HCT116 (cell line): ENCODE data around the gene GRM1. TPM values are rescaled to one million over a fixed set of nuclear protein-coding genes. Genes with fewer than 3 reads are reported as not detected.

Experiments used
- ATAC-seq: fragments of 200-7000 bp; cut with Tn5 transposase; 2 replicates; pipeline ENCODE4 v1.9.1; 2020; ENCODE audit warnings: mild to moderate bottlenecking, moderate library complexity
- BruUV-seq: library from RNA; stranded (reverse); fragments of 400-500 nt; replicated peaks from 2 replicates; lab custom pipeline; 2021; lab: Mats Ljungman, UMichigan
- CTCF ChIA-PET: fragments of 300-600 bp; sonication (Branson Sonifier 250); formaldehyde crosslinking; loops from one replicate; lab custom pipeline; 2021; ENCODE audit warnings: antibody characterized with exemption; lab: Charles Lee
- POLR2A ChIA-PET: fragments of 300-600, 350-600 bp; sonication (Branson Sonifier 250); formaldehyde crosslinking; loops from one replicate; lab custom pipeline; 2021; ENCODE audit warnings: antibody characterized with exemption; lab: Charles Lee
- RAD21 ChIA-PET, 2 experiments: fragments of 300-600 bp; sonication (Branson Sonifier 250); formaldehyde crosslinking; loops; one replicate each; lab custom pipeline; 2023; ENCODE audit warnings: low total read pairs in 2 of 2; ENCODE audit not compliant: uncharacterized antibody in 2 of 2, unreplicated experiment in 2 of 2, low non-redundant PET in 1 of 2; lab: Charles Lee
- DNase-seq: peaks from one replicate; pipeline ENCODE4 v3.0.0-alpha.2; 2010; ENCODE audit warnings: low read depth, low spot score
- H2AFZ ChIP-seq: fragments of 200-600 bp; shearing (Covaris generic), sonication (generic); 2 replicates; pipeline ENCODE4 v1.6.1; 2017; ENCODE audit warnings: low read depth, mixed run types, mixed read lengths, antibody characterized with exemption, low read length; ENCODE audit not compliant: poor library complexity, severe bottlenecking
- H3K27ac ChIP-seq: 2 replicates; pipeline ENCODE4 v1.5.1; 2012; ENCODE audit warnings: low read depth, low read length
- H3K27me3 ChIP-seq: fragments of 200-600 bp; sonication (generic); 2 replicates; pipeline ENCODE4 v1.6.1; 2016; ENCODE audit warnings: mixed run types, low read length, mixed read lengths; ENCODE audit not compliant: insufficient read depth
- H3K36me3 ChIP-seq, 2 experiments: fragments of 200-500 bp in 1 of 2; fragments of 200-600 bp in 1 of 2; sonication (Bioruptor generic) in 1 of 2; sonication (generic) in 1 of 2; 2 replicates each; pipeline versions ENCODE4 v1.5.1 to v1.6.1; 2014 to 2016; ENCODE audit warnings: low read length in 2 of 2, inconsistent platforms in 1 of 2, mixed read lengths in 1 of 2, mixed run types in 1 of 2; ENCODE audit not compliant: insufficient read depth in 2 of 2, control insufficient read depth in 1 of 2
- H3K4me1 ChIP-seq, 2 experiments: fragments of 200-600 bp in 1 of 2; sonication (generic) in 1 of 2; 2 replicates each; pipeline versions ENCODE4 v1.5.1 to v1.6.1; 2012 to 2017; ENCODE audit warnings: low read length in 2 of 2, inconsistent platforms in 1 of 2, mild to moderate bottlenecking in 1 of 2, mixed read lengths in 1 of 2, mixed run types in 1 of 2, moderate library complexity in 1 of 2; ENCODE audit not compliant: insufficient read depth in 2 of 2, control insufficient read depth in 1 of 2
- H3K4me2 ChIP-seq: fragments of 200-600 bp; sonication (generic); 2 replicates; pipeline ENCODE4 v1.6.1; 2017; ENCODE audit warnings: mixed run types, low read length, mixed read lengths
- H3K4me3 ChIP-seq, 2 experiments: fragments of 200-600 bp in 1 of 2; sonication (generic) in 1 of 2; replicated peaks in 1 of 2; 2 replicates each; pipeline ENCODE4 v1.5.1; 2011 to 2016; ENCODE audit warnings: low read length in 2 of 2, control low read depth in 1 of 2, low read depth in 1 of 2, mild to moderate bottlenecking in 1 of 2, mixed read lengths in 1 of 2, mixed run types in 1 of 2
- H3K79me2 ChIP-seq: fragments of 200-600 bp; sonication (generic); 2 replicates; pipeline ENCODE4 v1.6.1; 2017; ENCODE audit warnings: mild to moderate bottlenecking, mixed run types, low read length, moderate library complexity, mixed read lengths; ENCODE audit not compliant: insufficient read depth
- H3K9ac ChIP-seq: fragments of 200-600 bp; sonication (generic); 2 replicates; pipeline ENCODE4 v1.6.1; 2016; ENCODE audit warnings: low read length, mixed read lengths
- H3K9me2 ChIP-seq: fragments of 200-600 bp; sonication (generic), shearing (Covaris generic); 2 replicates; pipeline ENCODE4 v1.6.1; 2017; ENCODE audit warnings: mixed run types, mild to moderate bottlenecking, moderate library complexity; ENCODE audit not compliant: insufficient read depth
- H3K9me3 ChIP-seq, 2 experiments: fragments of 200-500 bp in 1 of 2; fragments of 200-600 bp in 1 of 2; sonication (Bioruptor generic) in 1 of 2; sonication (generic) in 1 of 2; 2 replicates each; pipeline ENCODE4 v1.6.1; 2014 to 2017; ENCODE audit warnings: low read length in 2 of 2, mixed read lengths in 2 of 2, inconsistent platforms in 1 of 2, low read depth in 1 of 2, mild to moderate bottlenecking in 1 of 2, mixed run types in 1 of 2, moderate library complexity in 1 of 2; ENCODE audit not compliant: control insufficient read depth in 1 of 2, insufficient read depth in 1 of 2
- H4K20me1 ChIP-seq: fragments of 200-600 bp; sonication (generic), shearing (Covaris generic); 2 replicates; pipeline ENCODE4 v1.6.1; 2017; ENCODE audit warnings: mixed run types, mild to moderate bottlenecking, moderate library complexity; ENCODE audit not compliant: insufficient read depth
- ATF3 ChIP-seq: IDR thresholded peaks from 2 replicates; pipeline ENCODE4 v1.6.1; 2012
- CBX3 ChIP-seq: IDR thresholded peaks from 2 replicates; pipeline ENCODE4 v1.6.1; 2012; ENCODE audit warnings: low read depth
- EGR1 ChIP-seq: IDR thresholded peaks from 2 replicates; pipeline ENCODE4 v1.6.1; 2012; ENCODE audit warnings: low read depth
- ELF1 ChIP-seq: IDR thresholded peaks from 2 replicates; pipeline ENCODE4 v1.6.1; 2012; ENCODE audit warnings: low read depth, borderline replicate concordance
- EZH2 ChIP-seq: fragments of 200-600 bp; sonication (generic); IDR thresholded peaks from 2 replicates; pipeline ENCODE4 v1.6.1; 2017; ENCODE audit warnings: antibody characterized with exemption, mixed run types
- EZH2phosphoT487 ChIP-seq: fragments of 200-600 bp; IDR thresholded peaks from 2 replicates; pipeline ENCODE4 v1.6.1; 2018; ENCODE audit warnings: antibody characterized with exemption, borderline replicate concordance
- FOSL1 ChIP-seq: IDR thresholded peaks from 2 replicates; pipeline ENCODE4 v1.6.1; 2012; ENCODE audit warnings: low read depth
- POLR2A ChIP-seq: IDR thresholded peaks from 2 replicates; pipeline ENCODE4 v1.7.0; 2011; ENCODE audit warnings: borderline replicate concordance; ENCODE audit not compliant: insufficient read depth, insufficient read length; ENCODE audit errors: extremely low read depth
- SIN3A ChIP-seq: IDR thresholded peaks from 2 replicates; pipeline ENCODE4 v1.6.1; 2012; ENCODE audit warnings: low read depth
- SP1 ChIP-seq: IDR thresholded peaks from 2 replicates; pipeline ENCODE4 v1.6.1; 2012; ENCODE audit warnings: low read depth
- YY1 ChIP-seq: IDR thresholded peaks from 2 replicates; pipeline ENCODE4 v1.6.1; 2011; ENCODE audit warnings: low read length, low read depth, moderate library complexity, mild to moderate bottlenecking; ENCODE audit not compliant: insufficient replicate concordance; ENCODE audit errors: extremely low read depth
- ZBTB33 ChIP-seq: IDR thresholded peaks from 2 replicates; pipeline ENCODE4 v1.6.1; 2011; ENCODE audit warnings: mild to moderate bottlenecking, low read length, moderate library complexity; ENCODE audit not compliant: insufficient replicate concordance; ENCODE audit errors: extremely low read depth
- ZFX ChIP-seq: fragments of 450-650 bp; IDR thresholded peaks from 2 replicates; pipeline ENCODE4 v1.6.1; 2017
- ZNF274 ChIP-seq: fragments of 200-500 bp; sonication (Bioruptor generic); IDR thresholded peaks from 2 replicates; pipeline ENCODE4 v1.6.1; 2014; ENCODE audit warnings: mild to moderate bottlenecking, low read depth, low read length, inconsistent platforms
- intact Hi-C: fragments of 100-400 bp; cut with micrococcal nuclease; formaldehyde crosslinking; loops from 2 replicates; pipeline ENCODE4 v1.10.0; 2022
- total RNA-seq: library from RNA; stranded (reverse); gene quantifications from one replicate; pipeline ENCODE4 v1.2.1, GENCODE V29; 2021; ENCODE audit not compliant: unreplicated experiment
- TF ChIP-seq, protein P1 (sequence below): IDR thresholded peaks from 2 replicates; pipeline ENCODE4 v1.6.1; 2012; ENCODE audit warnings: low read depth

The GRM1 gene
- total RNA-seq, 1 experiment from 2014 or later: not detected

GRCh38 chr6:146277142-146277541 lies 248.3 kb downstream of the GRM1 start (continued):
- no peak for TF ChIP-seq YY1
- no peak for TF ChIP-seq ZFX
- TF ChIP-seq, protein P1, sequence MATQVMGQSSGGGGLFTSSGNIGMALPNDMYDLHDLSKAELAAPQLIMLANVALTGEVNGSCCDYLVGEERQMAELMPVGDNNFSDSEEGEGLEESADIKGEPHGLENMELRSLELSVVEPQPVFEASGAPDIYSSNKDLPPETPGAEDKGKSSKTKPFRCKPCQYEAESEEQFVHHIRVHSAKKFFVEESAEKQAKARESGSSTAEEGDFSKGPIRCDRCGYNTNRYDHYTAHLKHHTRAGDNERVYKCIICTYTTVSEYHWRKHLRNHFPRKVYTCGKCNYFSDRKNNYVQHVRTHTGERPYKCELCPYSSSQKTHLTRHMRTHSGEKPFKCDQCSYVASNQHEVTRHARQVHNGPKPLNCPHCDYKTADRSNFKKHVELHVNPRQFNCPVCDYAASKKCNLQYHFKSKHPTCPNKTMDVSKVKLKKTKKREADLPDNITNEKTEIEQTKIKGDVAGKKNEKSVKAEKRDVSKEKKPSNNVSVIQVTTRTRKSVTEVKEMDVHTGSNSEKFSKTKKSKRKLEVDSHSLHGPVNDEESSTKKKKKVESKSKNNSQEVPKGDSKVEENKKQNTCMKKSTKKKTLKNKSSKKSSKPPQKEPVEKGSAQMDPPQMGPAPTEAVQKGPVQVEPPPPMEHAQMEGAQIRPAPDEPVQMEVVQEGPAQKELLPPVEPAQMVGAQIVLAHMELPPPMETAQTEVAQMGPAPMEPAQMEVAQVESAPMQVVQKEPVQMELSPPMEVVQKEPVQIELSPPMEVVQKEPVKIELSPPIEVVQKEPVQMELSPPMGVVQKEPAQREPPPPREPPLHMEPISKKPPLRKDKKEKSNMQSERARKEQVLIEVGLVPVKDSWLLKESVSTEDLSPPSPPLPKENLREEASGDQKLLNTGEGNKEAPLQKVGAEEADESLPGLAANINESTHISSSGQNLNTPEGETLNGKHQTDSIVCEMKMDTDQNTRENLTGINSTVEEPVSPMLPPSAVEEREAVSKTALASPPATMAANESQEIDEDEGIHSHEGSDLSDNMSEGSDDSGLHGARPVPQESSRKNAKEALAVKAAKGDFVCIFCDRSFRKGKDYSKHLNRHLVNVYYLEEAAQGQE: no peak
- no peak for TF ChIP-seq SIN3A
- no peak for TF ChIP-seq ELF1

- ATAC-seq: no peak
- no peaks in the 10 kb centered on the region for H3K27me3 ChIP-seq
- ChIA-PET POLR2A (no interaction called here), RAD21 (no interaction called here), CTCF (no interaction called here)
- no peak overlapping the region for H2AFZ ChIP-seq
- DNase-seq: no peak
- no peak overlapping the region for H3K4me2 ChIP-seq
- no peaks in the 10 kb centered on the region for H3K9me2 ChIP-seq
- H3K36me3 ChIP-seq: no peaks in the 10 kb centered on the region
- intact Hi-C loops: no loop called here
- H3K79me2 ChIP-seq: no peaks in the 10 kb centered on the region
- BruUV-seq: no TSS peak
- H4K20me1 ChIP-seq: no peaks in the 10 kb centered on the region
- no peak overlapping the region for H3K4me3 ChIP-seq
- H3K9me3 ChIP-seq: no peaks in the 10 kb centered on the region
- no peak overlapping the region for H3K27ac ChIP-seq
- no peaks in the 10 kb centered on the region for H3K4me1 ChIP-seq
- no peak overlapping the region for H3K9ac ChIP-seq
- TF ChIP-seq SIN3A: no peak
- no peak for TF ChIP-seq ELF1
- TF ChIP-seq ZNF274: no peak
- no peak for TF ChIP-seq ZBTB33
- no peak for TF ChIP-seq EZH2phosphoT487
- no peak for TF ChIP-seq EZH2
- no peak for TF ChIP-seq CBX3
- TF ChIP-seq SP1: no peak
- no peak for TF ChIP-seq FOSL1
- no peak for TF ChIP-seq ATF3
- TF ChIP-seq EGR1: no peak
- TF ChIP-seq POLR2A: no peak
- TF ChIP-seq, protein P1: no peak
- TF ChIP-seq YY1: no peak
Observed at GRCh38 chr6:146281651-146282362, 252.9 kb downstream of the GRM1 start.
